Caco-2 (cell line): ENCODE measurements around the gene SLC9A4. TPM values are rescaled to one million over a fixed set of nuclear protein-coding genes. Genes with fewer than 3 reads are reported as not detected.

Source experiments
- BruUV-seq: library from RNA; stranded (reverse); fragments of 400-500 nt; replicated peaks from 2 replicates; lab custom pipeline; 2021; lab: Mats Ljungman, UMichigan
- CTCF ChIA-PET: fragments of 300-600 bp; sonication (Branson Sonifier 250); formaldehyde crosslinking; loops from one replicate; lab custom pipeline; 2022; ENCODE audit warnings: antibody characterized with exemption; lab: Charles Lee
- POLR2A ChIA-PET: fragments of 300-600 bp; sonication (Branson Sonifier 250); formaldehyde crosslinking; loops from one replicate; lab custom pipeline; 2022; ENCODE audit warnings: antibody characterized with exemption; lab: Charles Lee
- DNase-seq, 2 experiments: peaks; one replicate each; pipeline versions ENCODE4 v3.0.0 to v3.0.0-alpha.2; 2020 to 2022
- H3K27me3 ChIP-seq: replicated peaks from 2 replicates; pipeline ENCODE4 v1.6.0; 2011; ENCODE audit warnings: low read length; ENCODE audit not compliant: control insufficient read depth, insufficient read depth
- H3K36me3 ChIP-seq: 2 replicates; pipeline ENCODE4 v1.5.1; 2011; ENCODE audit warnings: low read length; ENCODE audit not compliant: control insufficient read depth, insufficient read depth
- H3K4me1 ChIP-seq: fragments of 250-450 bp; sonication (Bioruptor Pico); 2 replicates; pipeline ENCODE4 v1.5.1; 2020; ENCODE audit warnings: mild to moderate bottlenecking
- H3K4me3 ChIP-seq: 2 replicates; pipeline ENCODE4 v1.5.1; 2011; ENCODE audit warnings: low read depth, mild to moderate bottlenecking, control low read depth, low read length
- H3K9me3 ChIP-seq: fragments of 250-450 bp; sonication (Bioruptor Pico); 2 replicates; pipeline ENCODE4 v1.5.1; 2020; ENCODE audit warnings: mild to moderate bottlenecking, moderate library complexity
- H3K27ac Mint-ChIP-seq: one replicate; pipeline ENCODE4 v1.8.0; 2022; ENCODE audit warnings: mixed read lengths; ENCODE audit not compliant: unreplicated experiment
- H3K27me3 Mint-ChIP-seq: one replicate; pipeline ENCODE4 v1.8.0; 2022; ENCODE audit warnings: mixed read lengths; ENCODE audit not compliant: insufficient read depth, unreplicated experiment
- H3K36me3 Mint-ChIP-seq: one replicate; pipeline ENCODE4 v1.8.0; 2022; ENCODE audit warnings: mild to moderate bottlenecking, mixed read lengths; ENCODE audit not compliant: insufficient read depth, unreplicated experiment
- H3K4me1 Mint-ChIP-seq: one replicate; pipeline ENCODE4 v1.8.0; 2022; ENCODE audit warnings: low read depth, mixed read lengths; ENCODE audit not compliant: unreplicated experiment
- H3K4me3 Mint-ChIP-seq: one replicate; pipeline ENCODE4 v1.8.0; 2022; ENCODE audit warnings: mild to moderate bottlenecking, moderate library complexity, mixed read lengths; ENCODE audit not compliant: unreplicated experiment
- H3K9me3 Mint-ChIP-seq: one replicate; pipeline ENCODE4 v1.8.0; 2022; ENCODE audit warnings: mixed read lengths; ENCODE audit not compliant: unreplicated experiment
- CTCF ChIP-seq, 2 experiments: fragments of 200-600 bp in 1 of 2; IDR thresholded peaks; 1 replicate in 1 of 2; 2 replicates in 1 of 2; pipeline versions ENCODE4 v1.5.1 to v1.8.0; 2011 to 2022; ENCODE audit warnings: antibody characterized with exemption in 1 of 2, control low read depth in 1 of 2, inconsistent platforms in 1 of 2, low read depth in 1 of 2, low read length in 1 of 2, mild to moderate bottlenecking in 1 of 2, moderate library complexity in 1 of 2; ENCODE audit not compliant: insufficient read depth in 1 of 2, severe bottlenecking in 1 of 2, unreplicated experiment in 1 of 2
- intact Hi-C: fragments of 100-400 bp; cut with micrococcal nuclease; formaldehyde crosslinking; loops from one replicate; pipeline ENCODE4 v1.10.0; 2022; ENCODE audit not compliant: unreplicated experiment
- total RNA-seq: library from RNA; stranded (reverse); gene quantifications from 2 replicates; pipeline ENCODE4 v1.2.3, GENCODE V29; 2022

SLC9A4 gene
- total RNA-seq, 1 experiment from 2014 or later, result 1.4 TPM

GRCh38 chr2:102480285-102481195 lies 7.5 kb downstream of the SLC9A4 start:
- no peaks in the 10 kb centered on the region for H3K4me1 ChIP-seq
- CTCF ChIA-PET, result no interaction called here

GRCh38 chr2:102481931-102482330 lies 8.9 kb downstream of the SLC9A4 start:
- Histone ChIP-seq H3K9me3 (no peaks in the 10 kb centered on the region), H3K36me3 (no peaks in the 10 kb centered on the region), H3K27me3 (no peaks in the 10 kb centered on the region), H3K4me3 (no peak overlapping the region), H3K4me1 (no peaks in the 10 kb centered on the region)
- no peaks in the 10 kb centered on the region for H3K4me1 Mint-ChIP-seq
- ChIA-PET POLR2A (no interaction called here), CTCF (no interaction called here)
- DNase-seq, result no peak
- intact Hi-C loops, result no loop called here
- H3K4me3 Mint-ChIP-seq, result no peak overlapping the region
- no TSS peak for BruUV-seq
- TF ChIP-seq CTCF (IDR thresholded peaks at IDR 0.05; ENCODE audit: insufficient read depth in 1 of 2, low read depth in 1 of 2, low read length in 1 of 2, severe bottlenecking in 1 of 2, unreplicated experiment in 1 of 2), result no peak
- H3K27ac Mint-ChIP-seq, result no peak overlapping the region
- H3K27me3 Mint-ChIP-seq, result no peaks in the 10 kb centered on the region
- no peaks in the 10 kb centered on the region for H3K36me3 Mint-ChIP-seq
- H3K9me3 Mint-ChIP-seq, result peaks cover 15% of the 10 kb centered on the region

More at GRCh38 chr2:102480285-102481195, 7.5 kb downstream of the SLC9A4 start:
- intact Hi-C loops, result no loop called here
- no TSS peak for BruUV-seq
- TF ChIP-seq CTCF (IDR thresholded peaks at IDR 0.05; ENCODE audit: insufficient read depth in 1 of 2, low read depth in 1 of 2, low read length in 1 of 2, severe bottlenecking in 1 of 2, unreplicated experiment in 1 of 2), result no peak
- H3K27ac Mint-ChIP-seq, result no peak overlapping the region
- H3K4me1 Mint-ChIP-seq, result no peaks in the 10 kb centered on the region
- no peaks in the 10 kb centered on the region for H3K9me3 ChIP-seq
- peaks cover 24% of the 10 kb centered on the region for H3K9me3 Mint-ChIP-seq
- no peak for DNase-seq
- no peaks in the 10 kb centered on the region for H3K36me3 ChIP-seq
- H3K4me3 ChIP-seq, result no peak overlapping the region
- H3K4me3 Mint-ChIP-seq, result no peak overlapping the region
- H3K27me3 ChIP-seq, result no peaks in the 10 kb centered on the region
- POLR2A ChIA-PET, result no interaction called here
- no peaks in the 10 kb centered on the region for H3K27me3 Mint-ChIP-seq
- H3K36me3 Mint-ChIP-seq, result no peaks in the 10 kb centered on the region

- Mint-ChIP-seq H3K27ac (no peak overlapping the region), H3K27me3 (no peaks in the 10 kb centered on the region), H3K4me1 (no peaks in the 10 kb centered on the region), H3K9me3 (peaks cover 3% of the 10 kb centered on the region), H3K4me3 (no peak overlapping the region), H3K36me3 (no peaks in the 10 kb centered on the region)
- Histone ChIP-seq H3K4me3 (no peak overlapping the region), H3K9me3 (no peaks in the 10 kb centered on the region), H3K27me3 (no peaks in the 10 kb centered on the region), H3K4me1 (peaks cover 7% of the 10 kb centered on the region), H3K36me3 (no peaks in the 10 kb centered on the region)
- POLR2A ChIA-PET, result no interaction called here
- no TSS peak for BruUV-seq
- intact Hi-C loops, result no loop called here
- CTCF ChIA-PET, result interaction anchor here (1.1 kb wide), 1 partner anchor 10 kb away, joined by 3 read pairs; the partner anchor contains the start of gene SLC9A4
- TF ChIP-seq CTCF (IDR thresholded peaks at IDR 0.05; ENCODE audit: insufficient read depth in 1 of 2, low read depth in 1 of 2, low read length in 1 of 2, severe bottlenecking in 1 of 2, unreplicated experiment in 1 of 2), result no peak
- DNase-seq, result no peak
These were observed 10.1 kb downstream of the SLC9A4 start for GRCh38 chr2:102483086-102483485.
